ENCODE results near the gene JAG2.

JAG2 gene

DNA sequence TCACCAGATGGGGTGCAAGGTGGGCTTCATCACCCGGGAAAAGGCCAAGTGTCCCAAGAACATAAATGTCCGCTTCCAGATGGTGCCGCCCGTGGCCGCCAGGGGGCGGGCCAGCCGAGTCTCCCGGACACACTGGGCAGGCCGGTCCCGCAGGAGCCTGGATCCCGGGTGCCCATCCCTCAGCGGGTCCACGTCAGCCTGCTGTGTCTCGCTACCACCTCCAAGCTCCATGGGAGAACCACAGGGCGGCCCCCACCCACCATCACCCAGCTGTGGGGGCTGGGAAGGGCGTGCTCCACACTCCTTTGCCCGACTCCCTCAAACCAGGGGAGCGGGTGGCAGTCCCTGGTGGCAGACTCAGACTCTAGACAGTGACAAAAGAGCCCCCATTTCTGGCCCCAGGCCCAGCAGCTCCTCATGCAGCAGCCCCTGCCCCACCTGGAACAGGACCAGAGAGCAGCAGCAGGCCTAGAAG is 34.5 kb upstream of the JAG2 start:
- peak; percentile 93 for DNase-seq (ENCODE audit: low spot score)

DNA sequence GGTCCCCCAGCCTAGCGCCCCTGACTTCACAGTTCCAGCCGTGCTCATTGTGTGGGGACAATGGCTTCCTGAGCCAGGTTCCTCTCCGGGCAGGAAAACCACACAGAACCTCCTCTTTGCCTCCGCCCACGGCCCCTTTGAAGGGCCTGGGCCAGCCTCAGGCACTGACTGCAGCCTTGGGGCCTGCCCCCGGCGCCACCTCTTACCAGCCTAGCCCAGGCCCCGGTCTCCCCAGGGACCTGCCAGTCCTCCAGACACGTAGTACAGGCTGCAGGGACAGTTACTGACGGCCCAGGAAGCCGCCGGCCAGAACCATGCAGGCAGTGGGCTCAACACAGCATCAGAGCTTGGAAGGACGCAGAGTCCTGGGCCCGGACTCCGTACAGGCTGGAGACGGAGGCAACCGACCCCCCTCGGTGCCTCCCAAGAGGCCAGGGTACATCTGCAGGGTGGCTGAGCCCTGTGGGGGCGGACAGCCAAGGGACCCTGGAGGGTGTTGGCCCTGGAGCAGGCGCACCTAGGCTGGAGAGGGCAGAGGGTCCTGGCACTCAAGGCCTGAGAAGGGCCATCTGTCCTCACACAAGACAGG is 33.4 kb upstream of the JAG2 start:
- no peak for DNase-seq (ENCODE audit: low spot score)

DNA sequence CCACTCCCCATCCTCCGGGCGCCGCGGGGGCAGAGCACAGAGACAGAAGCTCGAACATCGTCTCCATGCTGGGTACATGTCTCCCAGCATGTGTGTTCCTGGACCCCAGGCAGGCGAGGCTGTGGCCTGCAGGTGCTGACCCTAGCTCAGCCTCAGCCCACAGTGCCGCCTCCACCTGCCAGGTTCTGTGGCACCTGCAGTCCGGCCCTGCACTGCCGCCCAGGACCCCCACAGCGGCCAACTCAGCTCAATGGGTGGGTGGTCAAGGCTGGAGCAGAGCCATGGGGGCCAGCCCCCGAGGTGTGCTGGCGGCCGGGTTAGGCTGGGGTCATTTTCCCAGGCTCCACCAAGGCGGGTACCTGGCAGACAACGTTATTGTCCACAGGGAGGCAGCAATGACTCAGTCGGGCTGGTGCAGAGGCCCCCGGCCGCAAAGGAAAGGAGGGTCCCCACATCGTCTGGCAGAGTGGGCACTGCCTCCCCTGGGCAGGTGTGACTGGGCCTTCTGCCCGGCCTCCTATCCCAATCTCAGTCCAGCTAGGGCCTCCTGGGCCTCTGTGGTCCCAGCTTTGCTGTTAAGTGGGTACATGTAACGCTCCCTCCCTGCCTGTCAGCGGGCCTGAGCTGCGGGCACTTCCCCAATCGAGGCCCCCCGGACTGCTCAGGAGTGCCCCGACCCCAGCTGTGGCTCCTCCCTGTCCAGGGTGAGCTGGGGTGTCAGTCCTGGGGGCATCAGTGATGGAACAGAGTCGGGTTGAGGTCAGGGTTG is 32.8 kb upstream of the JAG2 start:
- DNase-seq (ENCODE audit: low spot score), result no peak

DNA sequence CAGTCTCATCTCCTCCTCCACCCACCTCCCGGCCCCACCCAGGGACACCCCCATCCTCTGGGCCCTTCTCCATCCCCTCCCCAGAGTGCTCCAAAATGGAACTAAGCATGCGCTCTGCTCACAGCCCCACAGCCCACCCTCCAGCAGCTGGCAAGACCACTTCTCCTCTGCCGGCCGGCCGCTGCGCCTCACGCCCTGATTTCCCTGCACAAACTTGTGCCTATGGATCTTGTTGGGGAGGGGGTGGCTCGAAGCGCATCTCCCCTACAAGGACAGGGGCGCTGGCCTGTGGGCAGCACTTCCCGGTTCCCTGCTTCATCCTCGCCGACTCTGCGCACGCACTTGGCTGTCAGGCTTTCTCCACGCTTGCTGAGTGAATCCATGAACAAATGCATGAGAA is 32.1 kb upstream of the JAG2 start:
- no peak for DNase-seq (ENCODE audit: low spot score)

DNA sequence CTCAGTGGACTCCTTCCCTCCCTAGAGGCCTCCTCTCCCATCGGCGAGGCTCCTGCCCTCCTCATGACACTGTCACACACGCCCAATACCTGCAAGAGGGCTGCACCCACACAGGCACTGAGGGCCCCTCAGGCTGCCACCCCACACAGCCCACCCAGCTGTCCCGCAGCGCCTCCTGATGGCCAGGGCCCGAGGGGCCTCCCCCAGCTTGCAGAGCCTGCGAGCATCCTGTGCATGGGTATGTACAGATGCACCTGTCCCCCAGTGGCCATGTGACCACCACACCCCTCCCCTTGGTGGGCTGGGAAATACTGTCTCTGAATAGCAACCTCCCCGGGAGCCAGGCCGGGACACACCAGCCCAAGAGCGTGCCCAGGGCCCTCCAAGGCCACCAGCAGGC is 31.5 kb upstream of the JAG2 start:
- DNase-seq (ENCODE audit: low spot score), result no peak

DNA sequence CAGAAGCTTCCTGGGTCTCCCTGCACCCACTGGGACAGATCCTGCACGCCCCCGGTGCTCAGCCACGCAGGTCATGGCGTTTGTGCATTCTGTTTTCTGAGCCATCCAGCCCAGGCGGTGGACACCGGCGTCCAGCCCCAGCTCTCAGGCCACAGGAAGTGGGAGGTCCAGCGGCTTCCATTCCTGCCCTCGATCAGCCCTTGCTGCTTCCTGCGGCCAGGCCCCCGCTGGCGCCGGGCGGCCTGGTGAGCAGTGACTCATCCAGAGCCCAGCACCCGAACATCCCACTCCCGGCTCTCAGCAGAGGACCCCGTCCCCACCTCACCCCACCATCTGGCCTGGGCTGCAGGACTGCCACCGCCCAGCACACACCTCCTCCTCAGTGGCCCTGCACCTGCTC is 30.5 kb upstream of the JAG2 start:
- peak; percentile 89 for DNase-seq (ENCODE audit: low spot score)

DNA sequence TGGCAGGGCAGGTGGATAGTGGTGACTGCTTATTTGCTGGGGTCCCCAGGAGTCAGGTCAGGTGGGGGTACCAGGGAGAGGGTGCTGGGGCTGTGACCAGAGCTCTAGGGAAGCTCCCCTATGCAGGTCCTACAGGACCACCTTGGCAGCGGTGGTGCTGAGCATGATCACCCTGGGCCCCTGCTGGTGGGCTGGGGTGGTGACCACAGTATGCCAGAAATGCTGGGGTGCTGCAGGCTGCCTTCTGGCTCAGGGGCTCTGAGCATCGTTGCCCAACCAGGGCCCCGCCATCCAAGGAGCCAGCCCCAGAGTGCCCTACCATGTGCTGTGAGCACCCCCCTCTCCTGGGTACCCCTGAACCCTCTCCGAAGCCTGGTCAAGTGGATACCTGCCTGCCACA is 30.0 kb upstream of the JAG2 start:
- DNase-seq (ENCODE audit: low spot score), result no peak

DNA sequence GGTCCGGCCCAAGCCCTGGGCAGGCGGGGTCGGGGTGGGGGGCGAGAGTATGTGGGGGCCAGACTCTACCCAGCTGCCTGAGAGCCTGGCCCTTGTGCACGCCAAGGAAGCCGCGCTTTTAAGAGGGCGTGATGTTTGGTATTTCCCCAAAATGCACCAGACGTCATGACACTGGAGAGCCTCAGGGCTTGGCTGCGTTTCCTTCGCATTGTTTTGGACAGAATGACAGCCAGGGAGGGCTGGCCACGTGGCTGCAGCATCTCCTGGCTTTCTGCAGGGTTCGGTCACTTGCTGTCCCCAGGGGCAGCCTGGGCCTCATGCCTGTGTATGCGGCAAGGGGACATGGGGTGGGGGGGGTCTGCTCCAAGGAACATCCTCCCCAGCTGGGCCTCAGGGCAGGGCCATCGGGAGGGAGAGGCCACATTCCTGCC is 28.6 kb upstream of the JAG2 start:
- DNase-seq (ENCODE audit: low spot score), result peak; percentile 63

DNA sequence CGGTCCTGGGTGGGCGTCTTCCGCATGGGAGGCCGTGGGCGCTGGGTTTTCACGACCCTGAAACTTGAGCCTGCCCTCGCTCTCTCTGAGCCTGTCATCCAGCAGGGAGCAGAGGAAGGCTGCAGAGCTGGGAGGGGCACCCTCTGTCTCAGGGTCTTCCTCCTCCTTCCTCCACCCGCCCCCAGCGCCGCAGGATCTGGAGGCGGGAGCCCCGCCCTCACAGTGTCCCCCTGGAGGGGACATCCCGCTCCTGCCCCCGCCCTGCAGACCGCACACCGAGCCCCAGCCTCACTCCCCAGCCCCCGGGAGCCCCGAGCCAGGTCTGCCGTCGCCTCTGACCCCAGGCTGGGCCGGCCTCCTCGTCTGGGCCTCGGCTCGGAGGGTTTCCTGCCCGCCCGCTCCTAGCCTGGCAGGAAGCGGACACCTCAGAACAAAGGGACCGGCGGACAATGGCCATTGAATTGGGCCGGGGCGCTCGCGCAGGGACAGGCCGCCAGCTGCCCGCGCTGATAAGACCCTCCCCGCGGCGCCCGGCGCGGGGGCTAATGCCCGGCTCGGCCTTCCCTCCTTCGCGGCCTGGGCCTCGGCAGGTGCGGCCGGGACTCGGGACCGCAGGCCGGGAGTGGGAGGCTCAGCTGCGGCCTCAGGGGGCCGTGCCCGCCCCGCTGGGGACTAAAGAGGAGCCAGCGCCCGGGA is 27.8 kb upstream of the JAG2 start:
- no peak for DNase-seq (ENCODE audit: low spot score)

DNA sequence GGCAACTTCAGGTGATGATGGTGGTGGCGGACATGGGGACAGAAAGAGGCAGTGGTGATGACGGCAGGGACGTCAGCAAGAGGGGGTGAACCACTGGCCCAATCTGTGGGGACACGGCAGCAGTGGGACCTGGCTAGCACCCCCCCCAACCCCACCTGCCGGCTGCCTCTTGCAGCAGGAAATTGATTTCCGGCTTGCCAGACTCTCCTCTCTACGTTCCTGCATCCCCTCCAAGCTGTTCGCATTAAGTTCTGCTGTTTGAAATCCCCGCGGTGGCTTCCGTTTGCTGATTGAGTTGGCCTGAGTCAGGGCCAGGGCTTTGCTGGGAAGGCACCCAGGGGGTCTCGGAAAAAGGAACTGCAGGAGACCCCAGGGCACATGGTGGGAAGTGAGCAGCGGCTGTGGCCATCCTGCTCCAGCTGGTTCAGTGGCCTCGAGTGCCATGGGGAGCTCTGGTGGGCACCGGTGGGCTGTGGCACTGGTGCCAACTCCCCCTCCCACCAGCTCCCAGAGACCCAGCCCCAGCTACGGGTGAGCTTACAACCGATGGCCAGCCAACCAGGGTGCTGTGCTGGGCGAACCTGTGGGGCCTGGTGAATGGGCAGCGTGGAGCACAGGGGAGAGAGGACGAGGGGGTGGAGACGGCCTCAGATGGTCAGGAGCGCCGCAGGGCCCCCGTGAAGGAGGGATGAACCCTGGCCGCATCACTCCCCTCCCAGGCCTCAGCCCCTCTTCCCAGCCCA is 27.1 kb upstream of the JAG2 start:
- no peak for DNase-seq (ENCODE audit: low spot score)

DNA sequence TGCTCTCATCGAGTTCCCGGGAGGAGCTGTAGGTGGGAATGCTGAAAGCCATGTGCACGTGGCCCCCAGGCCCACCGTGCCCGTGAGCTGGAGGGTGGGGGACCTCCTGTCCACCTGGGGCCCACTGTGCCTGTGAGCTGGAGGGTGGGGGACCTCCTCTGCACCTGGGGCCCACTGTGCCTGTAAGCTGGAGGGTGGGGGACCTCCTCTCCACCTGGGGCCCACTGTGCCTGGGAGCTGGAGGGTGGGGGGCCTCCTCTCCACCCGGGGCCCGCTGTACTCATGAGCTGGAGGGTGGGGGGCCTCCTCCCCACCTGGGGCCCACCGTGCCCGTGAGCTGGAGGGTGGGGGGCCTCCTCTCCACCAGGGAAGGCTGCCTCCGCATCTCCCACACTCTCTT is 26.5 kb upstream of the JAG2 start:
- no peak for DNase-seq (ENCODE audit: low spot score)

DNA sequence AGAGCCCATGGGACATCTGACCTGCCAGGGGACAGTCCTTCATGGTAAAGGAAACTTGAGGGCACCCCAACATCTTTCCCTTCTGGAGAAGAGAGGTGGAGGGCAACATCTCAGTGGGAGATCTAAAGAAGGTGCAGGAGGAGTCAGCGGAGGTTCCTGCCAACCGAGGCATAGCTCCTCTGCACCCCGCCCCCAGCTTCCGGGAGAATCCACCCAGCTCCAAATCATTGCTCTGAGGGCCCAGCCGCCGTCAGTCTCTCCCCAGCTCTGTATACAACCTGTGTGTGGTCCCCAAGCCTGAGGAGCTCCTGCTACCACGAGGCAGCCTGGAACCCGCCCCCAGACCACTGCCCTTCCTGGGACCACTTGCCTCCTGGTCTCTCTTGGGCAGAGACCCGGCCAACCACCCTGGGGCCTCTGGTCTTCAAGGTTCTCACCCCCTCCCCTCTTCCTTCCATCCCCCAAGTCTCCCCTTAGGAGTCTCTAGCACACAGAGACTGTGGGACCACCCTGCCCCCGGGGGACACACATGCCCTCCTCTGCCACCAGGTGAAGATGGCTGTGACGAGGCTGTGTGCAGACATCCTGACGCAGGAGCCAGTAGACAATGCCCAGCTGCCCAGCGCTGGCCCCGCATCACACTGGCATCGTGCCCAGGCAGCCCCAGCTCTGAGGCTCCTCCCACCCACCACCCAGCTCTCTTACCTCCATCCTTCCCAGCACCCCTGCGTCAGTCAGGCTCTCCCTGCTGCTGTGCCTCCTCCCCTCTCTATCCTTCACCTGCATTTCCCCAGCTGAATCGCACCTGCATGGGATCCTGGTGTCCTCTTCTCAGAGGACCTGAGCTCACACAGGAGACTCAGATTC is 25.6 kb upstream of the JAG2 start:
- no peak for DNase-seq (ENCODE audit: low spot score)

DNA sequence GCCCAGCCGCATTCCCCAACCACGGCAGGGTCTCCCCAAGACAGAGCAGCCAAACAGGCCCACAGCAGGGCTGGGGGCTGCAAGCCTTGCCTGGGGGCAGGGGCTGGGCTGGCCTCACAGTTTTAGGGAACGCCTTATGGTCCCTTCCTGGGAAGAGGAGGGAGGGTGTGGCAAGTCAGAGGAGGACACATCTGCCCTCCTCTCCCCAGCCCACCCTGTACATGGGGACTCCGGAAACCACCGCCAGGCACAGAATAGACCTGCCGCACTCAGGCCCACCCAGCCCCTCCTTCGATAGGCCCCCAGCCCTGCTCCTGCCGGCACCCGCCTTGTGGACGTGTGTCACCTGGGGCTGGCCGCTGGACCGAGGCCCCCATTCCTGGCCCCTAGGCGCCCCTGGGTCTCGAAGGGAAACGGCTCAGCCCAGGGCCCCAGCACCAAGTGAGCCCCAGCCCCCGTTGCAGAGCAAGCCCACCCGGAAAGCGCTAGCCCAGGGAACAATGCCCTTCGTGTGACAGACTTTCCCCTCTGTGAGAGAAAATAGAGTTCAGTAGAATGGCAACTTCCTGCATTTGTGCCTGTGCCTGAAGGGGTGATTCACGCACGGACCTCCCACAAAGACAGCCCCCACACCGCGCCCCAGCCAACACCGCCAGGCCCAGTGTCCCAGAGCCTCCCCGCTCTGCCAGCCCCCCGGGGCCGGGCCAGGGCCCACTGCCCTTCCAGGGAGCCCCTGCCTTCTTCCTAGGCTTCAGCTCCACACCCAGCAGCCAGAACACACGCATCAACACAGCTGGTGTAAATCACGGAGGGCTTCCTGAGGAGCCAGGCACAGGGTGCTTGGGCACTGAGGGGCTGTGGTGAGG is 24.5 kb upstream of the JAG2 start:
- peak; percentile 71 for DNase-seq (ENCODE audit: low spot score)

DNA sequence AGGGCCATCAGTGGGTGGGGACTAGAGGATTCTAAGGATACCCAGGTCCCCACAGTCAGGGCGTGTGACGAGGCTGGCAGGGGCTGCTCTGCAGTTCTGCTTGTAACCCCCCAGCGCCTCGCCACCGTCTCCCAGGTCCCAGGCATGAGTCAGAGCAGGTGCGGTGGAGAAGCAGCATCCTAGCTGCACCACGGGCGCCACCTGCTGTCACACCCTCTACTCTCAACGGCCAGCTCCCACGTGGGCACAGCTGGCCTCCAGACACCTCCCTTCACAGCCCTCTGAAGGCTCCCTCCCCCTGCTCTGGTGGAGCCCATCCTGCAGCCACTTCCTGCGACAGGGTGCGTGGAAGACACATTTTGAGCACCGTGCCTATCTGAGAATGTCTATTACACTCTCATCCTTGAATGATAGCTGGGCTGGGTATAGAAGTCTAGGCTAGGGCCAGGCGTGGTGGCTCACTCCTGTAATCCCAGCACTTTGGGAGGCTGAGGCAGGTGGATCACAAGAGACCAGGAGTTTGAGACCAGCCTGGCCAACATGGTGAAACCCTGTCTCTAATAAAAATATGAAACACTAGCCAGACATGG is 19.5 kb upstream of the JAG2 start:
- no peak for DNase-seq (ENCODE audit: low spot score)

DNA sequence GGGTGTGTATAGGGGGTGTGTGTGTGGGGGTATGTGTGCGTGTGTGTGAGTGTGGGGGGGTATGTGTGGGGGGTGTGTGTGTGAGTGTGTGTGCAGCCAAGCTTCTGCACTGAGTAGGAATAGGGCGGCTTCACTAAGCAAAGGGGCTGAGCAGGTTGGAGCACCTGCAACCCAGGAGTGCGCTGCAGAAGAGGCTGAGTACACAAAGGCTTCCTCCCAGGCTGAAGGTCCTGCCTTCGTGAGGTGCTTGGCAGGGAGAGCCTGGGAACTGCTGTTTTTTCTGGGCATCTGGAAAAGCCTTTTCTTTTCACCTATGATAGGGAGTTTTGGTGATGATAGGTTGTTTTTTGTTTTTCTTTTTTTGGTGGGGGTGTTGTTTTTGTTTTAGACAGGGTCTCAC is 18.5 kb upstream of the JAG2 start:
- DNase-seq (ENCODE audit: low spot score), result no peak

DNA sequence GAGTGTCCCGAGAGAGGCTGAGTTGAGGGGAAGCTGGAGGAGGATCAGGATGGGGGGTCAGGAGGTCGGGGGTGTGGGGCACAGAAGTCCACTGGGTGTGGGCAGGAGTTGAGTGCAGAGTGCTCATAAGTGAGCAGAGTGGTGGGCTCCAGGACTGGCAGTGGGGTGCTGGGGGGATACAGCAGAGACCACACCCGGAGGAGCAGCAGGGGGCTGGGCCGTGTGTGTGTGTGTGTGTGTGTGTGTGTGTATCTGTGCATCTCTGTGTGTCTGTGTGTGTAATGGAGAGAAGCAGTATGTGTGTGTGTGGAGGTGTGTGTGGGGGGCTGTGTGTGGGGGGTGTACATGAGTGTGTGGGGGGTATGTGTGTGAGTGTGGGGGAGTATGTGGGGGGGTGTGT is 17.4 kb upstream of the JAG2 start:
- no peak for DNase-seq (ENCODE audit: low spot score)

DNA sequence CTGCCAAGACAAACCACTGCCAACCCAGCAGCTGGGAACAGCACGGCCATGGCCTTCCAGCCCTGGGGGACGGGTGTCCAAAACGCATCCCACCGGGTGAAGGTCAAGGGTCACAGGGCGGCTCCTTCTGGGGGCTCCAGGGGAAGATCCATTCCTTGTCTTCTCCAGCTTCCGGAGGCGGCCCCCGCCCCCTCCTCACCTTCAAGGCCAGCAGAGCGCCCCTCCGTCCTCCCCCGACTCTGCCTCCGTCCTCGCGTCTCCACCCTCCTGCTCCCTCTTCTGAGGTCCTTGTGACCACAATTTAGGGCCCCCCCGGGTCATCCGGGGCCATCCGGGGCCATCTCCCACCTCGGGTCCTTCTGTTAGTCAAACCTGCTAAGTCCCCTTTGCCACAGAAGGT is 16.4 kb upstream of the JAG2 start:
- DNase-seq (ENCODE audit: low spot score), result no peak

DNA sequence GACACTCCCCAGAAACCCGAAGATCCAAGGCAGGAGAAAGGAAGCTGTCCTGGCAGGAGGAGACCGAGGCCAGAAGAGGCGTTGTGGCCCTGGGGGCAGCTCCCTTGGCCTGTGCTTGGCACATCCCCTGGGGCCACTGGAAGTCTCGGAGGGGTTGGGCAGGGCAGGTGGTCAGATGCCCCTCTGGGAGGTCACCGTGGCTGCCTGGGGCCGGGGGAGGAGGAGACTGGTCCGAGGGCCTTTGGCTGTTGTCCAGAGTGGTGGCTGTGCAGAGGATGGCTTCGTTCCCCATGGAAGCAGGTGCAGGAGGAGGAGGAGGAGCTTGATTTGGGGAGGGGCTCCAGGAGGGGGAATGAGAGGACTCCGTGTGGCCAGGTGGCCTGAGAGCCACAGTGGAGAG is 15.9 kb upstream of the JAG2 start:
- no peak for DNase-seq (ENCODE audit: low spot score)

DNA sequence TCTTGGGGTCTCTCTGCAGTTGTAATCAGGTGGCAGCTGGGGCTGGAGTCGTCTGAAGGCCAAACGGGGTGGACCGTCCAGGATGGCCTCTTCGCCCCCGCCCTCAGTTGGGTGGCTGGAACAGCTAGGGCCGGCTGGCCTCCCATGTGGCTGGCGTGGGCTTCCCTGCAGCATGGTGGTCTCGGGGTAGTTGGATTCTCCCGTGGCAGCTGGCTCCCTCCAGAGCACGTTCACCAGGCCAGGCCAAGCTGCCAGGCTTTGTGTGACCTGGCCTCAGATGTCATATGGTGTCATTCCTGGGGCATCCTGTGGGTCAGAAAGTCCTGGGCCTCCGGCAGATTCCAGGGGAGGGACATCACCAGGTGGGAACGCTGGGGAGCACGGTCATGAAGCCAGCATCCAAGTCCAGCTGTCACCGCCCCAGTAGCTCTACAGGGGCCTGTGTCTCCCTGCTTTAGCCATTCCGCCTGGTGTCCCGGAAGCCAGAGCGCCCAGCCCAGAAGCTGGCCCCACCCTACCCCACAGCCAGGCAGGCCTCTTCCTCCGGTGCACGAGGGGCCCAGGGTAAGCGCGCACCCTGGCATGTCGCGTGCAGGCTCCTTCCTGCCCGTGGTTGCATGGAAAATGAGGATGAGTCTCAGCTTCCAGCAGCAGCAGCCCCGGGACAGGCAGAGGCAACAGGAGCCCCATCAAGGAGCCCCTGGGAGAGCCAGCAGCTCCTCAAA is 13.9 kb upstream of the JAG2 start:
- DNase-seq (ENCODE audit: low spot score), result no peak
